ENCODE results near the gene PLOD3. TPM values are rescaled to one million over a fixed set of nuclear protein-coding genes. Genes with fewer than 3 reads are reported as not detected.

The PLOD3 gene
- total and polyA plus RNA-seq, 2 of the 8 experiments (the other 6 are each of a cell fraction or from before 2014, with no cell fraction given), result 28.4 to 47.2 TPM

DNA sequence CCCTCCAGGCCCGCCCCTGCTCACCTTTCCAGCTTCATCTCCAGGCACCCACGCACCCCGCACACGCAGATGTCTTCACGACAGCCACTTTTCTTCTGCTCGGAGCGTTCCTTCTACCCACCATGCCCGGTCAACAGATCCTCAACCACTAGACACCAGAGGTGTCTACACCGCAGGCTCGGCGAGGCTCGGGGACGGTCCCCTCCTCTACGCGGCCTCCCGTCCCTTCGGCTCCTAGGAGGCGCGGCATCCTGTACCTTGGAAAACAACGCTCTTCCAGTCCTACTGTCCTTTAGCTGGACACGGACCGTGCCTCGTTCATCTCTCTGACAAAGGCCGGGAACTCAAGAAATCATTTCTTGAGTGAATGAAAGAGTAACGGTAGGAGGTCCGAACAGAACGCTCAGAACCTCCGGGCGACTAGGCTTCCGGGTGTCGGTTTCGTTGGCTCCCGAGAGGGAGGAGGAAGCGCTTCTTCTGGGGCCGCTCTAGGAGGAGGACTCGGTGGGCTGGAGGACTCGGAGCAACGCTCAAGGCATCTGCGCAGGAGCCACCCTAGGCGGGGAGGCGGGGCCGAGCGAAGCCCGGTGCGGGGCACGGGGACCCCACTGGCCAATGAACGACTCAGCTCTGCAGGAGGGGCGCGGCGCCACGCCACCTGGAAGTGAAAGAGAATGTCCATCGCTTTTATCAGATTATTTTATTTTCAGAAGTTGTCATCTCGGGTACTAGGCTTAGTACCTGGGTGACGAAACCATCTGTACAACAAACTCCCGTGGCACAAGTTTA lies 34.7 kb upstream of the PLOD3 start (continued):
- TF ChIP-seq ASH2L (IDR thresholded peaks at IDR 0.05; ENCODE audit: low read length) (peak; percentile 91), HDAC6 (IDR thresholded peaks at IDR 0.05; ENCODE audit: low read depth, low read length) (no peak), POU5F1 (IDR thresholded peaks at IDR 0.05; ENCODE audit: low read depth, low read length) (no peak), CHD2 (IDR thresholded peaks at IDR 0.05; ENCODE audit: low read length) (0 out of 2 replicates have a peak, but pooled peaks have one; percentile 32), PHF8 (conservative IDR thresholded peaks at IDR 0.05; ENCODE audit: low read depth, low read length) (peak; percentile 77), GABPA (IDR thresholded peaks at IDR 0.05; ENCODE audit: borderline replicate concordance, insufficient read depth, low read length) (0 out of 2 replicates have a peak, but pooled peaks have one; percentile 44), RFX5 (IDR thresholded peaks at IDR 0.05; ENCODE audit: borderline replicate concordance, low read depth, low read length) (no peak), SRF (IDR thresholded peaks at IDR 0.05; ENCODE audit: low read depth, low read length) (no peak), JUN (IDR thresholded peaks at IDR 0.05; ENCODE audit: low read depth, low read length) (no peak), TCF12 (IDR thresholded peaks at IDR 0.05; ENCODE audit: low read depth, low read length) (no peak), SP2 (IDR thresholded peaks at IDR 0.05; ENCODE audit: low read length) (peak; percentile 92), CEBPB (IDR thresholded peaks at IDR 0.05; ENCODE audit: low read depth, low read length) (no peak), CREB1 (IDR thresholded peaks at IDR 0.05) (no peak), SAP30 (IDR thresholded peaks at IDR 0.05; ENCODE audit: insufficient read depth, insufficient replicate concordance, low read length) (peak; percentile 46), SP4 (IDR thresholded peaks at IDR 0.05; ENCODE audit: low read length) (0 out of 2 replicates have a peak, but pooled peaks have one; percentile 60), RNF2 (IDR thresholded peaks at IDR 0.05; ENCODE audit: borderline replicate concordance, low read depth, low read length, missing control alignments, poor library complexity, severe bottlenecking) (no peak), NANOG (IDR thresholded peaks at IDR 0.05; ENCODE audit: insufficient read depth, low read depth, low read length, poor library complexity, severe bottlenecking) (peak; percentile 33), BCL11A (IDR thresholded peaks at IDR 0.05; ENCODE audit: low read depth in 2 of 2, low read length in 2 of 2) (no peak), SIRT6 (IDR thresholded peaks at IDR 0.05; ENCODE audit: low read length) (no peak), TBP (IDR thresholded peaks at IDR 0.05; ENCODE audit: low read depth, low read length) (peak; percentile 63), SIX5 (IDR thresholded peaks at IDR 0.05; ENCODE audit: low read depth, low read length) (no peak), JUND (IDR thresholded peaks at IDR 0.05; ENCODE audit: low read length) (no peak)
- TF ChIP-seq, protein P1, sequence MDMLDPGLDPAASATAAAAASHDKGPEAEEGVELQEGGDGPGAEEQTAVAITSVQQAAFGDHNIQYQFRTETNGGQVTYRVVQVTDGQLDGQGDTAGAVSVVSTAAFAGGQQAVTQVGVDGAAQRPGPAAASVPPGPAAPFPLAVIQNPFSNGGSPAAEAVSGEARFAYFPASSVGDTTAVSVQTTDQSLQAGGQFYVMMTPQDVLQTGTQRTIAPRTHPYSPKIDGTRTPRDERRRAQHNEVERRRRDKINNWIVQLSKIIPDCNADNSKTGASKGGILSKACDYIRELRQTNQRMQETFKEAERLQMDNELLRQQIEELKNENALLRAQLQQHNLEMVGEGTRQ (IDR thresholded peaks at IDR 0.05; ENCODE audit: low read length), result peak; percentile 88
- TF ChIP-seq, protein P2, sequence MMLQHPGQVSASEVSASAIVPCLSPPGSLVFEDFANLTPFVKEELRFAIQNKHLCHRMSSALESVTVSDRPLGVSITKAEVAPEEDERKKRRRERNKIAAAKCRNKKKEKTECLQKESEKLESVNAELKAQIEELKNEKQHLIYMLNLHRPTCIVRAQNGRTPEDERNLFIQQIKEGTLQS (IDR thresholded peaks at IDR 0.05; ENCODE audit: insufficient read depth, low read depth, low read length), result peak; percentile 56; the same call in 1 of the 2 replicates
